Common myeloid progenitor, CD34-positive (primary cell): ENCODE data around the gene RAD51B.
"Not testable (repeated sequence)": the region's sequence is repeated elsewhere in the genome, so short reads cannot be mapped to it uniquely, and the experiment has no call there.

Experiments
- CTCF ChIA-PET: fragments of 350-600 bp; sonication (Branson Sonifier 250); formaldehyde crosslinking; loops from one replicate; lab custom pipeline; 2021; ENCODE audit warnings: antibody characterized with exemption; lab: Charles Lee
- POLR2A ChIA-PET: fragments of 350-600 bp; sonication (Branson Sonifier 250); formaldehyde crosslinking; loops from one replicate; lab custom pipeline; 2021; ENCODE audit warnings: antibody characterized with exemption; lab: Charles Lee
- DNase-seq, 3 donors: peaks; one replicate each; pipeline versions ENCODE4 v3.0.0 to v3.0.0-alpha.2; 2013
- H3K27ac ChIP-seq, 2 experiments: 1 replicate in 1 of 2; 2 replicates in 1 of 2; pipeline ENCODE4 v1.7.0; 2013; ENCODE audit warnings: inconsistent platforms in 2 of 2, low read length in 2 of 2, mild to moderate bottlenecking in 2 of 2, low read depth in 1 of 2, moderate library complexity in 1 of 2; ENCODE audit not compliant: severe bottlenecking in 2 of 2, insufficient read depth in 1 of 2, poor library complexity in 1 of 2
- H3K27me3 ChIP-seq, 5 experiments: replicated peaks in 2 of 5; 1 replicate in 3 of 5; 2 replicates in 2 of 5; pipeline versions ENCODE4 v1.6.1 to v1.7.0; 2013; ENCODE audit warnings: low read length in 4 of 5, mild to moderate bottlenecking in 2 of 5, moderate library complexity in 2 of 5, inconsistent platforms in 1 of 5; ENCODE audit not compliant: insufficient read depth in 5 of 5, control insufficient read depth in 4 of 5
- H3K36me3 ChIP-seq, 4 experiments: 1 replicate in 2 of 4; 2 replicates in 2 of 4; pipeline versions ENCODE4 v1.6.1 to v1.7.0; 2013; ENCODE audit warnings: low read length in 3 of 4, control low read depth in 1 of 4, mild to moderate bottlenecking in 1 of 4; ENCODE audit not compliant: control insufficient read depth in 4 of 4, insufficient read depth in 4 of 4
- H3K4me1 ChIP-seq, 4 experiments: 1 replicate in 3 of 4; 2 replicates in 1 of 4; pipeline versions ENCODE4 v1.6.1 to v1.7.1; 2013; ENCODE audit warnings: low read length in 3 of 4, mild to moderate bottlenecking in 3 of 4, control low read depth in 1 of 4, inconsistent platforms in 1 of 4, moderate library complexity in 1 of 4; ENCODE audit not compliant: control insufficient read depth in 4 of 4, insufficient read depth in 4 of 4; ENCODE audit errors: control extremely low read depth in 1 of 4
- H3K4me3 ChIP-seq, 7 experiments: 1 replicate in 4 of 7; 2 replicates in 3 of 7; pipeline versions ENCODE4 v1.5.1 to v1.7.0; 2013; ENCODE audit warnings: mild to moderate bottlenecking in 7 of 7, low read length in 6 of 7, moderate library complexity in 6 of 7, inconsistent platforms in 2 of 7, low read depth in 2 of 7, control low read depth in 1 of 7; ENCODE audit not compliant: insufficient read depth in 4 of 7, control insufficient read depth in 1 of 7; ENCODE audit errors: extremely low read depth in 1 of 7
- H3K9me3 ChIP-seq, 5 experiments: 1 replicate in 4 of 5; 2 replicates in 1 of 5; pipeline versions ENCODE4 v1.6.1 to v1.7.1; 2013; ENCODE audit warnings: low read length in 4 of 5, mild to moderate bottlenecking in 2 of 5, inconsistent platforms in 1 of 5, low read depth in 1 of 5, moderate library complexity in 1 of 5; ENCODE audit not compliant: control insufficient read depth in 4 of 5, insufficient read depth in 2 of 5; ENCODE audit errors: control extremely low read depth in 1 of 5
- WGBS: methylation state at CpG from one replicate; pipeline ENCODE4 v1.1.5; 2013; ENCODE audit not compliant: insufficient coverage; 5-methylcytosine and 5-hydroxymethylcytosine counted together

The RAD51B gene

GRCh38 chr14:68759937-68760336 is 940.4 kb downstream of the RAD51B start:
- Histone ChIP-seq H3K9me3 (no peaks in the 10 kb centered on the region), H3K27me3 (no peaks in the 10 kb centered on the region), H3K36me3 (no peaks in the 10 kb centered on the region), H3K27ac (no peak overlapping the region), H3K4me3 (no peak overlapping the region), H3K4me1 (peaks cover 5 to 49% (median 40%) of the 10 kb centered on the region in 4 experiments)
- ChIA-PET CTCF (interaction anchor here (0.8 to 1.1 kb wide), 4 partner anchors 13 to 79 kb away, joined by 3 read pairs; no protein-coding TSS in a partner anchor), POLR2A (interaction anchor here (0.6 kb wide), 1 partner anchor 12 kb away, joined by 3 read pairs; no protein-coding TSS in a partner anchor)
- WGBS = 86% methylated on average over 5 of the region's 5 CpGs
- DNase-seq = no peak

- 100% methylated on average over 1 of the region's 2 CpGs for WGBS
- H3K4me3 ChIP-seq = no peak overlapping the region
- H3K36me3 ChIP-seq = no peaks in the 10 kb centered on the region
- no peak overlapping the region for H3K27ac ChIP-seq
- peaks cover 5 to 49% (median 40%) of the 10 kb centered on the region in 4 experiments for H3K4me1 ChIP-seq
- CTCF ChIA-PET = interaction anchor here (1.2 kb wide), 1 partner anchor 20 kb away, joined by 3 read pairs; no protein-coding TSS in a partner anchor
- no peaks in the 10 kb centered on the region for H3K27me3 ChIP-seq
- H3K9me3 ChIP-seq = no peaks in the 10 kb centered on the region
- POLR2A ChIA-PET = no interaction called here
- no peak for DNase-seq
Observed at GRCh38 chr14:68760761-68761160, 941.2 kb downstream of the RAD51B start.

GRCh38 chr14:68761391-68761790 is 941.8 kb downstream of the RAD51B start:
- H3K9me3 ChIP-seq = no peaks in the 10 kb centered on the region
- no peak overlapping the region for H3K4me3 ChIP-seq
- no peaks in the 10 kb centered on the region for H3K36me3 ChIP-seq
- ChIA-PET POLR2A (no interaction called here), CTCF (interaction anchor here (1.2 to 1.4 kb wide), 2 partner anchors 14 to 19 kb away, joined by 3 to 4 read pairs; no protein-coding TSS in a partner anchor)
- H3K27ac ChIP-seq = no peak overlapping the region
- peaks cover 5 to 46% (median 38%) of the 10 kb centered on the region in 4 experiments for H3K4me1 ChIP-seq
- DNase-seq = no peak
- 90% methylated on average over 1 of the region's 1 CpG for WGBS
- H3K27me3 ChIP-seq = no peaks in the 10 kb centered on the region

GRCh38 chr14:68762953-68763764 is 943.6 kb downstream of the RAD51B start:
- WGBS = 71% methylated on average over 4 of the region's 11 CpGs
- Histone ChIP-seq H3K36me3 (no peaks in the 10 kb centered on the region), H3K9me3 (no peaks in the 10 kb centered on the region), H3K4me1 (peaks cover 0 to 29% (median 21%) of the 10 kb centered on the region in 4 experiments), H3K27ac (no peak overlapping the region), H3K27me3 (no peaks in the 10 kb centered on the region), H3K4me3 (no peak overlapping the region)
- ChIA-PET CTCF (interaction anchor here (0.8 to 2.2 kb wide), 3 partner anchors 9 to 159 kb away, joined by 3 to 6 read pairs (median 5); no protein-coding TSS in a partner anchor), POLR2A (no interaction called here)
- DNase-seq = no peak

GRCh38 chr14:68763843-68764242 is 944.3 kb downstream of the RAD51B start:
- H3K9me3 ChIP-seq, H3K4me3 ChIP-seq, POLR2A ChIA-PET, H3K36me3 ChIP-seq, H3K27me3 ChIP-seq, H3K27ac ChIP-seq, DNase-seq: not testable (repeated sequence)
- peaks cover 0 to 22% (median 16%) of the 10 kb centered on the region in 4 experiments for H3K4me1 ChIP-seq
- 98% methylated on average over 4 of the region's 4 CpGs for WGBS
- CTCF ChIA-PET = interaction anchor here (0.8 to 2.2 kb wide), 2 partner anchors 16 to 160 kb away, joined by 3 to 6 read pairs; no protein-coding TSS in a partner anchor

- ChIA-PET CTCF (interaction anchor here (1.0 to 2.1 kb wide), 3 partner anchors 16 to 86 kb away, joined by 3 to 5 read pairs (median 4); no protein-coding TSS in a partner anchor), POLR2A (no interaction called here)
- no peak overlapping the region for H3K4me3 ChIP-seq
- H3K27ac ChIP-seq = no peak overlapping the region
- WGBS = 93% methylated on average over 4 of the region's 7 CpGs
- H3K4me1 ChIP-seq = peaks cover 2 to 18% (median 15%) of the 10 kb centered on the region in 4 experiments
- H3K9me3 ChIP-seq = no peaks in the 10 kb centered on the region
- no peaks in the 10 kb centered on the region for H3K27me3 ChIP-seq
- H3K36me3 ChIP-seq = no peaks in the 10 kb centered on the region
- no peak for DNase-seq
Observed at GRCh38 chr14:68766299-68767247, 947.0 kb downstream of the RAD51B start.
